Effector memory CD8-positive, alpha-beta T cell (primary cell): Measurements from ENCODE around the gene SLC18A3.

Experiments used
- ATAC-seq: fragments of 150-1000 bp; cut with Tn5 transposase; replicated peaks from 2 replicates; pipeline ENCODE4 v1.10.0; 2021; ENCODE audit warnings: mild to moderate bottlenecking, moderate library complexity
- DNase-seq, 3 experiments: peaks; one replicate each; pipeline ENCODE4 v3.0.0; 2021
- H3K27ac Mint-ChIP-seq, 2 donors: one replicate each; pipeline ENCODE4 v1.8.0; 2022; ENCODE audit warnings: mild to moderate bottlenecking in 2 of 2, mixed read lengths in 2 of 2, moderate library complexity in 2 of 2
- H3K27me3 Mint-ChIP-seq, 2 donors: one replicate each; pipeline ENCODE4 v1.8.0; 2022; ENCODE audit warnings: mixed read lengths in 2 of 2
- H3K36me3 Mint-ChIP-seq: one replicate; pipeline ENCODE4 v1.8.0; 2022; ENCODE audit warnings: mild to moderate bottlenecking, moderate library complexity, mixed read lengths; ENCODE audit not compliant: insufficient read depth
- H3K4me1 Mint-ChIP-seq, 2 donors: one replicate each; pipeline ENCODE4 v1.8.0; 2022; ENCODE audit warnings: low read depth in 2 of 2, mixed read lengths in 2 of 2
- H3K4me3 Mint-ChIP-seq, 2 donors: one replicate each; pipeline ENCODE4 v1.8.0; 2022; ENCODE audit warnings: mild to moderate bottlenecking in 2 of 2, mixed read lengths in 2 of 2, moderate library complexity in 2 of 2
- H3K9me3 Mint-ChIP-seq, 2 donors: one replicate each; pipeline ENCODE4 v1.8.0; 2022; ENCODE audit warnings: mixed read lengths in 2 of 2

SLC18A3 gene

GRCh38 chr10:49599546-49599945 lies 10.6 kb upstream of the SLC18A3 start:
- ATAC-seq, result no peak
- DNase-seq, result no peak
- no peaks in the 10 kb centered on the region for H3K36me3 Mint-ChIP-seq
- H3K27me3 Mint-ChIP-seq, result peaks cover 29 to 75% of the 10 kb centered on the region in 2 donors
- H3K27ac Mint-ChIP-seq, result no peak overlapping the region
- H3K4me1 Mint-ChIP-seq, result no peaks in the 10 kb centered on the region
- no peak overlapping the region for H3K4me3 Mint-ChIP-seq
- no peaks in the 10 kb centered on the region for H3K9me3 Mint-ChIP-seq

GRCh38 chr10:49600046-49600445 lies 10.1 kb upstream of the SLC18A3 start:
- Mint-ChIP-seq H3K27me3 (peaks cover 33 to 80% of the 10 kb centered on the region in 2 donors), H3K27ac (no peak overlapping the region), H3K9me3 (peaks cover 0 to 5% of the 10 kb centered on the region in 2 donors), H3K4me3 (no peak overlapping the region), H3K36me3 (no peaks in the 10 kb centered on the region), H3K4me1 (no peaks in the 10 kb centered on the region)
- DNase-seq (no peak), ATAC-seq (no peak)

GRCh38 chr10:49600781-49601400 lies 9.2 kb upstream of the SLC18A3 start:
- Mint-ChIP-seq H3K27me3 (peaks cover 39 to 88% of the 10 kb centered on the region in 2 donors), H3K9me3 (peaks cover 2 to 8% of the 10 kb centered on the region in 2 donors)

GRCh38 chr10:49601857-49602256 lies 8.3 kb upstream of the SLC18A3 start:
- no peak overlapping the region for H3K27ac Mint-ChIP-seq
- DNase-seq, result no peak

More at GRCh38 chr10:49600781-49601400, 9.2 kb upstream of the SLC18A3 start:
- DNase-seq (no peak), ATAC-seq (no peak)
- H3K36me3 Mint-ChIP-seq, result no peaks in the 10 kb centered on the region
- H3K27ac Mint-ChIP-seq, result no peak overlapping the region
- no peak overlapping the region for H3K4me3 Mint-ChIP-seq
- no peaks in the 10 kb centered on the region for H3K4me1 Mint-ChIP-seq

GRCh38 chr10:49602380-49603023 lies 7.6 kb upstream of the SLC18A3 start:
- H3K27me3 Mint-ChIP-seq, result peaks cover 44 to 98% of the 10 kb centered on the region in 2 donors

More at GRCh38 chr10:49601857-49602256, 8.3 kb upstream of the SLC18A3 start:
- no peaks in the 10 kb centered on the region for H3K36me3 Mint-ChIP-seq
- peaks cover 39 to 98% of the 10 kb centered on the region in 2 donors for H3K27me3 Mint-ChIP-seq
- no peak overlapping the region for H3K4me3 Mint-ChIP-seq
- ATAC-seq, result no peak
- peaks cover 2 to 8% of the 10 kb centered on the region in 2 donors for H3K9me3 Mint-ChIP-seq
- peaks cover 0 to 2% of the 10 kb centered on the region in 2 donors for H3K4me1 Mint-ChIP-seq

GRCh38 chr10:49605216-49605938 lies 4.7 kb upstream of the SLC18A3 start:
- no peak overlapping the region for H3K4me3 Mint-ChIP-seq
- H3K36me3 Mint-ChIP-seq, result no peaks in the 10 kb centered on the region
- H3K9me3 Mint-ChIP-seq, result peaks cover 2 to 8% of the 10 kb centered on the region in 2 donors
- H3K27ac Mint-ChIP-seq, result no peak overlapping the region
- peaks cover 57 to 92% of the 10 kb centered on the region in 2 donors for H3K27me3 Mint-ChIP-seq
- H3K4me1 Mint-ChIP-seq, result peaks cover 0 to 3% of the 10 kb centered on the region in 2 donors
- DNase-seq, result no peak
- no peak for ATAC-seq

More at GRCh38 chr10:49602380-49603023, 7.6 kb upstream of the SLC18A3 start:
- Mint-ChIP-seq H3K9me3 (peaks cover 2 to 8% of the 10 kb centered on the region in 2 donors), H3K4me3 (no peak overlapping the region), H3K4me1 (peaks cover 0 to 3% of the 10 kb centered on the region in 2 donors), H3K36me3 (no peaks in the 10 kb centered on the region), H3K27ac (no peak overlapping the region)
- no peak for ATAC-seq
- no peak for DNase-seq

GRCh38 chr10:49605939-49606509 lies 4.1 kb upstream of the SLC18A3 start:
- Mint-ChIP-seq H3K36me3 (no peaks in the 10 kb centered on the region), H3K27me3 (peaks cover 53 to 89% of the 10 kb centered on the region in 2 donors), H3K4me3 (no peak overlapping the region), H3K27ac (no peak overlapping the region), H3K4me1 (peaks cover 0 to 3% of the 10 kb centered on the region in 2 donors), H3K9me3 (peaks cover 2 to 8% of the 10 kb centered on the region in 2 donors)
- DNase-seq, result no peak
- no peak for ATAC-seq

- ATAC-seq, result peak; percentile 67
- Mint-ChIP-seq H3K9me3 (peaks cover 4 to 11% of the 10 kb centered on the region in 2 donors), H3K4me3 (no peak overlapping the region), H3K36me3 (no peaks in the 10 kb centered on the region), H3K27ac (no peak overlapping the region), H3K27me3 (peaks cover 56 to 89% of the 10 kb centered on the region in 2 donors), H3K4me1 (peaks cover 0 to 3% of the 10 kb centered on the region in 2 donors)
- peak; percentile 41 to 62 (median 48) for DNase-seq
Measured at GRCh38 chr10:49606981-49607535, 3.1 kb upstream of the SLC18A3 start.

GRCh38 chr10:49608166-49609005 lies 1.7 kb upstream of the SLC18A3 start:
- peaks cover 2 to 7% of the 10 kb centered on the region in 2 donors for H3K4me1 Mint-ChIP-seq
- no peak overlapping the region for H3K4me3 Mint-ChIP-seq
- H3K36me3 Mint-ChIP-seq, result no peaks in the 10 kb centered on the region
- H3K9me3 Mint-ChIP-seq, result peaks cover 6 to 18% of the 10 kb centered on the region in 2 donors
- peaks cover 60 to 89% of the 10 kb centered on the region in 2 donors for H3K27me3 Mint-ChIP-seq
- no peak overlapping the region for H3K27ac Mint-ChIP-seq
- DNase-seq, result no peak
- no peak for ATAC-seq

GRCh38 chr10:49609006-49609282 lies 1.2 kb upstream of the SLC18A3 start:
- no peak for DNase-seq
- Mint-ChIP-seq H3K4me3 (no peak overlapping the region), H3K27ac (no peak overlapping the region), H3K36me3 (no peaks in the 10 kb centered on the region), H3K4me1 (peaks cover 7 to 12% of the 10 kb centered on the region in 2 donors), H3K27me3 (peaks cover 65 to 89% of the 10 kb centered on the region in 2 donors), H3K9me3 (peaks cover 6 to 18% of the 10 kb centered on the region in 2 donors)
- no peak for ATAC-seq

- ATAC-seq (no peak), DNase-seq (no peak)
- Mint-ChIP-seq H3K4me1 (peaks cover 8 to 12% of the 10 kb centered on the region in 2 donors), H3K9me3 (peaks cover 6 to 18% of the 10 kb centered on the region in 2 donors), H3K27me3 (peaks cover 68 to 89% of the 10 kb centered on the region in 2 donors), H3K4me3 (no peak overlapping the region), H3K36me3 (no peaks in the 10 kb centered on the region), H3K27ac (no peak overlapping the region)
Measured at GRCh38 chr10:49609283-49610113, 612 bp upstream of the SLC18A3 start.
